Measurements from ENCODE around the gene FOLR2. TPM values are rescaled to one million over a fixed set of nuclear protein-coding genes. Genes with fewer than 3 reads are reported as not detected.
A peak's percentile ranks its signal among the peaks of the same experiment; 100 is the strongest.
"Not testable (repeated sequence)": the region's sequence is repeated elsewhere in the genome, so short reads cannot be mapped to it uniquely, and the experiment has no call there.

FOLR2 gene
- not detected in 2 replicates for total RNA-seq (2014; rRNA removed; shearing (Covaris generic))

- DNase-seq (ENCODE audit: low spot score) = no peak
These were observed at the start of gene FOLR2 for GRCh38 chr11:72216638-72217037. TSS of gene FOLR2 (plus strand) at chr11:72216794. CDS start at chr11:72218585, 1,791 bp downstream.

DNA sequence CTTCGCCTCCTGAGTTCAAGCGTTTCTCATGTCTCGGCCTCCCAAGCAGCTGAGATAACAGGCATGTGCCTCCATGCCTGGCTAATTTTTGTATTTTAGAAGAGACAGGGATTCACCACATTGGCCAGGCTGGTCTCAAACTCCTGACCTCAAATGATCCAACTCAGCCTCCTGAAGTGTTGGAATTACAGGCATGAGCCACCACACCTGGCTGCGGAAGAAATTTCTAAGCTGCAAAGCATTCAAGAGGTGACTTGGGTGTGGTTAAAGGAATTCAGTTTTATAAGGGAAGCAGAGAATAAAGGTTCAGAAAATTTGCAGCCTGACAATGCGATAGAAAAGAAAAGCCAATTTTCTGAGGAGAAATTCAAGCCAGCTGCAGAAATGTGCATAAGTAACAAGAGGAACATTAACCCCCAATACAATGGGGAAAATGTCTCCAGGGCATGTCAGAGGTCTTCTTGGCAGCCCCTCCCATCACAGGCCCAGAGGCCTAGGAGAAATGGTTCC lies 47.5 kb upstream of the FOLR2 start:
- DNase-seq (ENCODE audit: low spot score) = not testable (repeated sequence)

- DNase-seq (ENCODE audit: low spot score) = not testable (repeated sequence)
These were observed 46.8 kb upstream of the FOLR2 start for GRCh38 chr11:72169754-72170153.

GRCh38 chr11:72172043-72172442 lies 44.6 kb upstream of the FOLR2 start:
- not testable (repeated sequence) for DNase-seq (ENCODE audit: low spot score)

DNA sequence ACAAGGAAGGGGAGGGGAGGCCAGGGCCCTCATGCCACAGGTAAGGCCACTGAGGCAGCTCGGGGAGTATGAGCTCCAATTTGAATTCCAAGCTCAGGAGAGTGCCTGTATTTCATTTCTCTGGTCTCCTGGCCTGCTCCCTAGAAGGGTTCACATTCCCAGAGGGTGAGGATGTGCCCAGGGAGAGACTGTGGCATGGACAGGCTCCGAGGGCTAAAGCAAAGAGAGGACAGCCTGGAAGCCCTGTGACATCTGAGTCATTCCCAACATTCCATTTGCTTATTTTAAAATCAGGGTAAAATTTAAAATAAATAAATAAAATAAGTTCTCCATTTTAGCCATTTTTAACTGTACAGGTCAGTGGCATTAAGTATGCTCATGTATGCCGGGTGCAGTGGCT lies 43.3 kb upstream of the FOLR2 start:
- DNase-seq (ENCODE audit: low spot score) = no peak

- DNase-seq (ENCODE audit: low spot score) = no peak
These were observed 42.1 kb upstream of the FOLR2 start for GRCh38 chr11:72174302-72175070.

DNA sequence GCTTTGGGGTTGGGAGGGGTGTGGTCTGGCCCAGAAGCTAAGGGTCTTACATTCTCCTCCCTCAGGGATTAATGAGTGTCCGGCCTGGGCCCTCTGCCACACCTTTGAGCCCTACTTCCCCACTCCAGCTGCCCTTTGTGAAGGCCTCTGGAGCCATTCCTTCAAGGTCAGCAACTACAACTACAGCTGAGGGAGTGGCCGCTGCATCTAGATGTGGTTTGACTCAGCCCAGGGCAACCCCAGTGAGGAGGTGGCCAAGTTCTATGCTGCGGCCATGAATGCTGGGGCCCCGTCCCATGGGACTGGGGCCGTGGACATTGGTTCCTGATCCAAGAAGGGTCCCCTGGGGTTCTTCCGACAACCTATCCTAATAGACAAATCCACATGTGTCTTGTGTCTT lies 38.9 kb upstream of the FOLR2 start:
- DNase-seq (ENCODE audit: low spot score) = no peak

GRCh38 chr11:72179049-72179803 lies 37.4 kb upstream of the FOLR2 start:
- DNase-seq (ENCODE audit: low spot score) = no peak

- DNase-seq (ENCODE audit: low spot score) = no peak
These were observed 36.7 kb upstream of the FOLR2 start for GRCh38 chr11:72179804-72180396.

DNA sequence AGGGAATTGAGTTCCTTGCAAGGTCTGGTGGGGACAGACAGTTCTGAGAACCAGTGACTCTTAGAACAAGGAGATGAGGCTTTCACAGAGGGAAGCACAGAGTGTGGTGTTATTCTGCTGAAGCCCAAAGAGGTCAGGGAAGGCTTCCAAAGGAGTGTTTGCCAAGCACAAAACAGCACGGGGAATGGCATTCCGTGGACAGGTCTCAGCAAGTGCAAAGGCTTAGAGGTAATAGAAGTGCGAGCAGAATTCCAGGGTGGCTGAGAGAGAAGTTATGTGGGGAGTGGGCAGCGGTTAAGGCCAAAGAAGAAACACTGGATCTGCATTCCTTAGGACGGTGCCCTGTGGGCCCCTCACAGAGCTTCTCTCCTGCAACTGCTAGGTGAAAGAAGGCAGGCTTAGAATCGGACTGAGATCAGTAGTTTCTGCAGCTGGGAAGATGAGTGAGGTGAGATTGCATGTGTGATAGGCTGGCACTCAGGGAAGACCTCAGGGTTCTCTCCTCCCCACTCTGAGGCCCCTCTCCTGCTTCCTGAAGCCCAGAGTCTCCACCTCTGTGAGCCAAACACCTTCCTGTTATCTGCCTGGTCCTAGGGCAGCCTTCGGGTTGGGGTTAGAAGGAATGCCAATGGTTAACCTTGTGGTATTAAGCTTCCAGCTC lies 35.6 kb upstream of the FOLR2 start:
- not testable (repeated sequence) for DNase-seq (ENCODE audit: low spot score)

DNA sequence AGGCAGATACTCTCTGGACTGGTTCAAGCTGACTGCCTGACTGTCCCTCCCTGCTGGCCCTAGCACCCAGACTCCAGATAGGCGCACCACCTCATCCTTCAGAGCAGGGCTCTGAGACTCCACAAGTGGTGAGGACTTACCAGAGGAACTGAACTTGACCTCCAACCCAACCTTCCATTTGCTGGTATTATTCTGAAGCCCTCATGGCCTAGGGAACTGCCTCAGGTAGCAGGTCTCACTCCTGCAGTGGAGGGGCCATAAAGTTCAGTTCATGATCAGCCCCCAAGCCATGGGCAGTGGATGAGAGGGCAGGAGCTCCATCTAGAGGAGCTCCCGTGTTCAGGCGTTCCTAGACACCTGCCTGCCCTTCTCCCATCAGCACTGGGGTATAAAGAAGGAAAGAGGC lies 35.0 kb upstream of the FOLR2 start:
- DNase-seq (ENCODE audit: low spot score) = not testable (repeated sequence)

DNA sequence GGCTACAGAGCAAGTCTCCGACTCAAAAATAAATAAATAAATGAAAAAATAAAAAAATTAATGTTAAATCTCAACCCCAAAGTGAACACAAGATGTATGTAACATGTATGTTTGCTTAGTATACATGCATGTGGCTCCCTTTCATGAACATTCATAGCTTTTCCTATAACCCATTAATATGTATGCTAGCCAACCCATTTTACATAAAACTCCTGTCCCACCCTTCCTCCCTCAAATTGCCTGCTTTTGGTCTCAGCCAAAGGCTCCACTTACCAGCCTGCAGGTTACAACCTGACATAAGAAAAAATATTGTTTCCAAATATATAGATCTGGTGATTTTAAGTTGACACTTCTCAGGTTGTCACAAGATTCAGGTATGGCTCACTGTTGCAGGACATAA lies 28.3 kb upstream of the FOLR2 start:
- DNase-seq (ENCODE audit: low spot score) = no peak

- no peak for DNase-seq (ENCODE audit: low spot score)
These were observed 26.9 kb upstream of the FOLR2 start for GRCh38 chr11:72189455-72190250.

DNA sequence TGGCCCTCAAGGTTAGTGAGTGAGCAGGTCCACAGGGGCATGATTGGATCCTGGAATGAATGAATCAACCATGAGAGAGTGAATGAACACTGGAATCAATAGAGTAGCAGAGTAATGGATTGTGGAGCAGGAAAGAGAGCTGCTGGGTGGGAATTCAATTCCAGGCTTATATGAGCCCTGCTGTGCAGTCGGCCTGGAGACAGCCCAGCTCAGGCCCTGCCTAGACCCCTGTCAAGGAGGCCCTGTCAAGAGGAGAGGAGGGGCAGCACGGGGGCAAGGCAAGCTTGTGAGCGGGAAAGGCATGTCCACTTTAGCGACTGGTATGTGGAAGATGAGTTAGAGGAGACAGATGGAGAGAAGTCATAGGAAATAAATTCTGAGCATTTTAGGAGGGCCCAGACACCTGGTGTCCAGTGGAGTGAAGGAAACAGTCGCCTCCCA lies 25.9 kb upstream of the FOLR2 start:
- no peak for DNase-seq (ENCODE audit: low spot score)

DNA sequence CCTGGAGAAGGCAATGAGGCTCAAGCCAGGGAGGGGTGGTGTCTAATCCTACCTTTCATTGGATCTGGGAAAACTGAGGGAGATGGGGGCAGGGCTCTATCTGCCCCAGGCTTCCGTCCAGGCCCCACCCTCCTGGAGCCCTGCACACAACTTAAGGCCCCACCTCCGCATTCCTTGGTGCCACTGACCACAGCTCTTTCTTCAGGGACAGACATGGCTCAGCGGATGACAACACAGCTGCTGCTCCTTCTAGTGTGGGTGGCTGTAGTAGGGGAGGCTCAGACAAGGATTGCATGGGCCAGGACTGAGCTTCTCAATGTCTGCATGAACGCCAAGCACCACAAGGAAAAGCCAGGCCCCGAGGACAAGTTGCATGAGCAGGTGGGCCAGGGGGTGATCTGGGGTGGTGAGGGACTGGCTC lies 24.6 kb upstream of the FOLR2 start, which contains the start of gene FOLR1:
Gene FOLR1 (plus strand): TSS at position 180 of the 421 bp plus-strand sequence. CDS start 34 bp downstream, at position 214.
- peak; percentile 60 for DNase-seq (ENCODE audit: low spot score)

DNA sequence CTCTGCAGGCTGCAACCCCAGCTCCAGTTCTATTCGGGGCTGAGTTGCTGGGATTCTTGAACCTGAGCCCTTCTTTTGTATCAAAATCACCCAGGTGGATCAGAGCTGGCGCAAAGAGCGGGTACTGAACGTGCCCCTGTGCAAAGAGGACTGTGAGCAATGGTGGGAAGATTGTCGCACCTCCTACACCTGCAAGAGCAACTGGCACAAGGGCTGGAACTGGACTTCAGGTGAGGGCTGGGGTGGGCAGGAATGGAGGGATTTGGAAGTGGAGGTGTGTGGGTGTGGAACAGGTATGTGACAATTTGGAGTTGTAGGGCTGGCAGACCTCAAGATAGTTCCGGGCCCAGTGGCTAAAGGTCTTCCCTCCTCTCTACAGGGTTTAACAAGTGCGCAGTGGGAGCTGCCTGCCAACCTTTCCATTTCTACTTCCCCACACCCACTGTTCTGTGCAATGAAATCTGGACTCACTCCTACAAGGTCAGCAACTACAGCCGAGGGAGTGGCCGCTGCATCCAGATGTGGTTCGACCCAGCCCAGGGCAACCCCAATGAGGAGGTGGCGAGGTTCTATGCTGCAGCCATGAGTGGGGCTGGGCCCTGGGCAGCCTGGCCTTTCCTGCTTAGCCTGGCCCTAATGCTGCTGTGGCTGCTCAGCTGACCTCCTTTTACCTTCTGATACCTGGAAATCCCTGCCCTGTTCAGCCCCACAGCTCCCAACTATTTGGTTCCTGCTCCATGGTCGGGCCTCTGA lies 20.9 kb upstream of the FOLR2 start:
- DNase-seq (ENCODE audit: low spot score) = no peak

GRCh38 chr11:72201445-72201844 lies 15.1 kb upstream of the FOLR2 start:
- DNase-seq (ENCODE audit: low spot score) = not testable (repeated sequence)

GRCh38 chr11:72202571-72202970 lies 14.0 kb upstream of the FOLR2 start:
- no peak for DNase-seq (ENCODE audit: low spot score)

DNA sequence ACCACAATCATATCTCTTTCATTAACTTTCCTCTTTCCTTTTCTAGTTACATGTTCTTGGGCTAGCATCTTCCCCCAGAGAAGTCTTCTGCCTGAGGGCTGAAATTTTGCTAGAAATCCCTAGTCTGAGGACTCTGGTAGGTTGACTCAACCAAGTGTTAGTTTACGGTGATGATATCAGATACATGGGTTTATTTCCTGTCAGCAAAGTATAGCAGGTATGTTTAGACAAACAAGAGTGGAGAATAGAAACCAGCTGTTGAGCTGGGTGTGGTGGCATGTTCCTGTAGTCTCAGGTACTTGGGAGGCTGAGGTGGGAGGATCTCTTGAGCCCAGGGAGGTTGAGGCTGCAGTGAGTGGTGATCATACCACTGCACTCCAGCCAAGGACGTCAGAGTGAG lies 13.4 kb upstream of the FOLR2 start:
- no peak for DNase-seq (ENCODE audit: low spot score)

- no peak for DNase-seq (ENCODE audit: low spot score)
These were observed 11.7 kb upstream of the FOLR2 start for GRCh38 chr11:72204886-72205285.

Measured in HT-29 (cell line).